ENCODE data around the gene KCNIP1.

- TF ChIP-seq CTCF (IDR thresholded peaks at IDR 0.05) (no peak), POLR2A (IDR thresholded peaks at IDR 0.05) (no peak)
Measured at GRCh38 chr5:170480260-170480659, 23.6 kb upstream of the KCNIP1 start.

Data from esophagus squamous epithelium (tissue), 4 donors.